GM23248 (cell line): Measurements from ENCODE around the gene PAPPA2.

Experiments used
- EZH2 ChIP-seq: fragments of 200-600 bp; sonication (generic); IDR thresholded peaks from 2 replicates; pipeline ENCODE4 v1.6.1; 2018; ENCODE audit warnings: antibody characterized with exemption, mild to moderate bottlenecking; ENCODE audit not compliant: insufficient read depth, poor library complexity, severe bottlenecking
- EZH2phosphoT487 ChIP-seq: fragments of 200-600 bp; sonication (generic); IDR thresholded peaks from 2 replicates; pipeline ENCODE4 v1.6.1; 2018; ENCODE audit warnings: antibody characterized with exemption, moderate library complexity, mild to moderate bottlenecking, low read depth; ENCODE audit not compliant: insufficient read depth

GRCh38 chr1:176745945-176746344 is 283.0 kb downstream of the PAPPA2 start:
- TF ChIP-seq EZH2 (no peak), EZH2phosphoT487 (no peak)
